AG20443 (cell line): ENCODE measurements around the gene ASB18.
A peak's percentile ranks its signal among the peaks of the same experiment; 100 is the strongest.
"Not testable (repeated sequence)": the region's sequence is repeated elsewhere in the genome, so short reads cannot be mapped to it uniquely, and the experiment has no call there.

Source experiments
- DNase-seq: peaks from one replicate; pipeline ENCODE4 v3.0.0; 2012; ENCODE audit warnings: low spot score, mixed read lengths

ASB18 gene

DNA sequence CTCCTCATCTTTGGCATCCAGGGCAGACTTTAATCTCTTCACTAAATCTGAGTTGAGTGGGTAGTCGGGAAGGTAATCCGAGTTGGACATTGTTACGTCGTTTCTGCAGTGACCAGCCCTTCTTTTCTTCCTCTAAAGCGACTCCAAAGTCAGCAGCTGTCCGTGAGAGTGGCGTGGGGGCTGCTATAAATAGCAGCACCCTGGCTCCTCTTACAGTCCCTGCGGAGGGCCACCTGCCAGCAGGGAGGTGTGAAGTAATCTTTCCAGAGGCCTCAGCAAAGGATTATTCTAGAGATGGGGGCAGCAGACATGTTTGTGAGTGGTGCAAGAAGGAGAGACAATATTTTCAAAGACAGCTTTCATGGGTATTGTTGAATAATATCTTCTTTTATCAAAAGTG is at the start of gene ASB18:
TSS of gene ASB18 (minus strand) at position 151 of the 400 bp plus-strand sequence. CDS start at position 90, 61 bp downstream.
- no peak for DNase-seq

DNA sequence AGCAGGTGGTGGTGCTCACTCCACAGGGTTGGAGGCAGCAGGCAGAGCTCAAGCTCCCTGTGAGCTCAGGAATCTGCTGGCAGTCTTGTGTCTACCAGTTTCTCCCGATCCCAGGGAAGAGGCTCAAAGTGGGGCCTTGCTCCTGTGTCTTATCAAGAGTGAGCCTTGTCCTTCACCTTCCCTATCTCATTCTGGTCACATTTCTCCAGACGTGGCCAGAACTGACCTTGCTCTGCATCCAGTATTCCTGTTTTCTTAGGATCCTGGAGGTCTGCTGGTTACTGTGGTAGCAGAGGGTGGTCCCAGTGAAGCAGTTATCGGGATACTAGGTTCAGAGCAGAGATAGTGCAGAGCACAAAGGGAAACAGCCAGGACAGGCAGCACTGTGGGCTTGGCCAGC is 47.1 kb upstream of the ASB18 start:
- no peak for DNase-seq

GRCh38 chr2:236309669-236310029 is 45.4 kb upstream of the ASB18 start:
- DNase-seq, result peak; percentile 53

GRCh38 chr2:236308855-236309668 is 44.9 kb upstream of the ASB18 start:
- no peak for DNase-seq

- DNase-seq, result no peak
Observed at GRCh38 chr2:236307641-236308040, 43.4 kb upstream of the ASB18 start.

GRCh38 chr2:236306825-236307540 is 42.8 kb upstream of the ASB18 start:
- DNase-seq, result no peak

DNA sequence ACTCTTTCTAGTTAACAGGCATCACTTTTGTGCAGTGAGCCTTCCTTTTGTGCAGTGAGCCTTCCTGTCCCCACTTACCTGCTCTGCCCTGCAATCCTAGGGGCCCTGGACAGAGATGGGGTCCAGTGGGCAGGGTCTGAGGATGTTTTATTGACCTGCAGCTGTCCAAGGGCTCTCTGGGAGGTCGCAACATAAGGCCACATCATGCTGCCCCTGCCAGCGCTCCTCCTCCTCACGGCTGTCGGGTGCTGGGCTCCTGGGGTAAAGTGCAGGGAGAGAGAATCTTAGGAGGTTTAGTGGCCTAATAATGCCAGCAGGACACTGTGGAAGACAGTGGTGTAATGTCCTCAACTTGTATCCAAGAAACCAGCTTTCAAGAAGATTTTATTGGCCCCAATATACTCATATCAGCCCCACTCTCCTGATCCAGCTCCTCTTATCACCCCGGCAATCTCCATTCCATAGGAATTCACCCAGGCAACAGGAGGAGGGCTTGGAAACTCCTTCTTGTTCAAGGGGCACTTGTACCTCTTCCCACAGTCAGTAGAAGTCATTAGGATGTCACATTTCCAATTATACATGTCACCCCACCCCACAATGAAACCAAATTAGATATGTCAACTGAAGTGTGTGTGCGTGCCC is 41.9 kb upstream of the ASB18 start:
- no peak for DNase-seq

DNA sequence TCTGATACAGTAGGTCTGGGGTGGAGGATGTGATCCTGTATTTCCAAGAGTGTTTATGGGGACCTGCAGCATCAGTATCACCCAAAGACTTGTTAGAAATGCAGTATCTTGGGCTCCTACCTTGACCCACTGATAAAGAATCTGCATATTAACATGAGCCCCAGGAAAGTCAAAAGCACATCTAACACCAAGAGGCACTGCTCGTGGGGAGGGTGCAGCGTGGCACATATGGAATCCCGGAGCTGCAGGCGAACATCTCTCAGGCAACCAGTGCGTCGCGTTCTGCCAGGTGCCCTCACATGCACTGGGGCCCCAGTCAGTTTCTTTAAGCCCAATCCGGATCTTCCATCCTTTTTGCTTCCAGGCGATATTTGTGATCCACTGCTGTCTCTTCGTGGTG is 41.3 kb upstream of the ASB18 start:
- DNase-seq, result no peak

DNA sequence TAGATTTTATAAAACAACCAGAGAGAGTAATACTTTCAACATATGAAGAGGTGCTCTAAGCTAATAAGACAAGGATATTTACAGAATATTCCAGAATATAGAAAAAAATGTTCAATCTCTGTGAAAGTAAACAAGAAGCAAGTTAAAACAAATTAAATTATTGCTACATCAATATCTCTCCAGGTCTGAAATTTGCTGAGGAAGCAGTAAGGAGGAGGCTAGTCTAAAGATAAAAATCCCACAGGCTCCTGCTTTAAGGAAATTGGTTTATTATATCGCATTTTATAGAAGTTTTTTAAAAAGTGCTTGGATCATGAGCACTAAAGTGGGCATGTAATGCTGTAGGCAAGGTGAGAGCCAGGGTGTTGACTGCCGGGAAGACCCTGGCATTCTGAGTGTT is 39.7 kb upstream of the ASB18 start:
- no peak for DNase-seq

DNA sequence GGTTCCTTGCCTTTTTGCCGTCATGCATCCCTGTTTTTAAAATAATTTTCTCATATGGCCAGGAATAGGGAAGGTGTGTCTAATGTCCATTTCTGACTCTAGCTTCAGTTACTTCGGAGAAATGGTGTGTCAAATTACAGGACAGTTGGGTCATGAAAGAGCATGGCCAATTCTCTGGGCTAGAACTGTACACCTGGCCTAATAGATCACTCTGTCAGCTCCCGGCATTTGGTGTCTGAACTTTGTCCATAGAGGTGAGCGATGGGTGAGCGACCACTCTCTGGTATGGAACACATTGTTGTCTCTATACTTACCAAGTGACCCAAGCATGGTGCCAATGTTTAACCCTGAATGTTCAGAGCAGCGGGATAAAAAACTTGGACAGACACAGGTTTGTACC is 38.3 kb upstream of the ASB18 start:
- no peak for DNase-seq

GRCh38 chr2:236298924-236299475 is 34.8 kb upstream of the ASB18 start:
- no peak for DNase-seq

DNA sequence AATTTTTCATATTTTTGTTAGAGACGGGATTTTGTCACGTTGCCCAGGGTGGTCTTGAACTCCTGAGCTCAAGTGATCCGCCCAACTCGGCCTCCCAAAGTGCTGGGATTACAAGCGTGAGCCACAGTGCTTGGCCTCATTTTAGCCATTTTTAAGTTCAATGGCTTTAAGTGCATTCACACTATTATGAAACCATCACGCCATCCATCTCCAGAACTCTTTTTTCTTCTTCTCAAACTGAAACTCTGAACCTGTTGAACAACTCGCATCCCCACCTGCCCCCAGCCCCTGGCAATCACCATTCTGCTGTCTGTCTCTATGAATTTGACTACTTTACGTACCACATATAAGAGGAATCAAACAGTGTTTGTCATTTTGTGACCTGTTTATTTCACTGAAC is 31.3 kb upstream of the ASB18 start:
- no peak for DNase-seq

DNA sequence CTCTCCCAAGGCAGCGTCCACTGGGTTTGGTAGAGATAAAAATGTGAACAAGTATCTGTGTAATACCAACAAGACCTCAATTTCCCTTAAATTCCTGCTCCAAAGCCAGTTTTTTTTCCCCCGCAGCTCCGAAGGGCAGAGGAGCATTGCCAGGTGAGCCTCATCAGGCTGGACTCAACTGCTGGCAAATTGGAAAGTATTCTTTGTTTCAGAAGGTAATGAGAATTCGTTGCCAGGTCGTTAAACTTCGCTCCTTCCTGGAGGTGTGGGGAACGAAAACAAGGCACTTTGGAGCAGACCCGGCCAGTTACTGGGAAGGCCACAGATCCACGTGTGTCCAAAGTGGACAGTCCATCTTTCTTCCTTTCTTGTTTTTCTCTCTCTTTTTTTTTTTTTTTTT is 30.4 kb upstream of the ASB18 start:
- DNase-seq, result no peak

GRCh38 chr2:236293241-236293810 is 29.1 kb upstream of the ASB18 start:
- no peak for DNase-seq

DNA sequence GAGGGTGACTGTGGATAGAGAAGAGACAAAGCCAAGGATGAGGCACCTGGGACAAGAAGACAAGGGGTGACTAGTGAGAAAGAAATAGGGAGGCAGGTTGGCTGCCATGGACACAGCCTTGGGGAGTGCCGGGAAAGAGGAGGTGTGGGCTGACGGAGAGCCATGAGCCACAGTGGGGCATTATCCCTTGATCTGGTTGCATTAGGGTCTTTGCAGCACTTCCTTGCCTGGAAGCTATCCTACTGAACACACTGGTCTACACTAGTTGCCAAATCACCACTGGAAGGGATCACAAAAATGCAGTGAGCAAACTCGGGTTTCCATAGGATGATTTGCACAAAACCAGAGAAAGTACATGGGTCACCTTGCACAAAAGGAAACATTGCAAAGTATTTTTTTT is 27.7 kb upstream of the ASB18 start:
- no peak for DNase-seq

DNA sequence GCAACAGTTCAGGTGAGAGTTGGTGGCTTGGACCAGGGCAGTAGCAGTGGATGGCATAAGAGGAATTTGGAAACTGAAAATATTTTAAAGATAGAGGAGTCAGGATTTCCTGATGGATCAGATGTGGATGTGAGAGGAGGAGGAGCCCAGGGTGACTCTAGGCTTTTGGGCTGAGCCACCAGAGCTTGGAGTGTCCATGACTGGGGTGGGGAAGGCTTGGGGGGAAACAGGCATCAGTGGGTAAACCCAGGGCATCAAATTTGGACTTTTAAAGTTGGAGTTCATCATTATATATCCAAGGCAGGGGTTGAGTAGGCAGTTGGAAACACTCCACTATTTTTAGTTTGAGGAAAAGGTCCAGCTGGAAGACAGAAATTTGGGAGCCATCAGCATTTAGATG is 27.3 kb upstream of the ASB18 start:
- DNase-seq, result no peak

DNA sequence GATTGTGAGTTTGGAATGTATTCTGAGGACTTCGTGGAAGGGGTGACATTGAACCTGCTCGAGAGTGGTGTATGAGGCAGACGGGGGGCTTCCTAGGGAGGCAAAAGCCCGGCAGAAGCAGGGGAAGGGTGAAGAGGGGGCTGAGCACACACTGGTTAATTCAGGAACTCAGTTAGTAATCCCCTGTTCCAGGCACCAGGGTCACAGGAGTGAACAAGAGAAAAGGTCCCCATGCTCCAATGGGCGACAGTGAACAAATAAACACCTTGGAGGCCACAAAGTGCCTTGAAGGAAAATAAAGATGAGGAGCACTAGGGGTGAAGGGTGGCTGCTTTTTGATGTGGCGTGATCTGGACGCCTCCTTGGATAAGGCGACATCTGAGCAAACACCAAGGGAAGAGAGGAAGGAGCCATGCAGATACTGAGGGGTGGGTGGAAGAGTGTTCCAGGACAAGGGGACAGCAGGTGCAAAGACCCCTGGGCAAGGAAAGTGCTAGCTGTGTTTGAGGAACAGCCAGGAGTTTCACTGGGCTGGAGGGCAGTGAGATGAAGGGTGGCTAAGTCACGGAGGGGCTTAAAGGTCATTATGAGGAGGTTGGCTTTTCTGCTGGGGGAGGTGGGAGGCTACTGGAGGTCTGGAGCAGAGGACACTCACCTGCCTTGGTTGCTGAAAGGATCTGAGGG is 26.7 kb upstream of the ASB18 start:
- DNase-seq, result no peak

DNA sequence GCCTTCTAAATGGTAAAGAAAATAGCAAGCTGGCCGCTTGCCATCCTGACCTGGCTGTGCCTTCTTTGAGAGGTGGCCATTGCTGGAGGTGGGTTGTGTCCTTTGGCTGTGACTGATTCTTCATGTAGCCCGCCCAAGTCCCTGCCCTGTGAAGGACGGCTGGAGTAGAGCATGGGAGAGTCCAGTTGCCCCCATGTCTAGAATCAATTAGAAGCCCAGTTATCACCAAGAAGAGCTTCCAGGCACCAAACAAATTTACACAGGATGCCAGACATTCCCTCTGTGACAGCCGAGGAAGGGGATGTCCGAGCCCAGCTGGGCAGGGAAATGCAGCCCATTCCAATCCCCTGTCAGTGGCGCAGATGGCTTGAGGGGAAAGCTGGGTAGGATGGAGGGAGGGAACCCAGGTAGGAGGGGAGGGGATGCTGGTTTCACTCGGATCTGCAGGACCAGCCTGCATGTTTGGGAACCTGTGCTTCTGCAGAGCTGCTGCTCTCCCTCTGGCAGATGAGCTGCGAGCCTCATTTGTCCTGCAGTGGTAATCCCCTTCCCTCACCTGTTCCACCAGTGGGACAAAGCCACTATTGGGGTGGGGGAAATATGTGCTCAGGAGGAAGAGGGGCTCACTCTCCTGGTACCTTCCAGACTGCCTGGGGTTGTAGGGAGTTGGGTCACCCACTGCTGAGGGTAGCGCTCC is 25.7 kb upstream of the ASB18 start:
- no peak for DNase-seq

- not testable (repeated sequence) for DNase-seq
Observed at GRCh38 chr2:236288373-236288772, 24.2 kb upstream of the ASB18 start.

- no peak for DNase-seq
Observed at GRCh38 chr2:236287656-236288055, 23.4 kb upstream of the ASB18 start.

DNA sequence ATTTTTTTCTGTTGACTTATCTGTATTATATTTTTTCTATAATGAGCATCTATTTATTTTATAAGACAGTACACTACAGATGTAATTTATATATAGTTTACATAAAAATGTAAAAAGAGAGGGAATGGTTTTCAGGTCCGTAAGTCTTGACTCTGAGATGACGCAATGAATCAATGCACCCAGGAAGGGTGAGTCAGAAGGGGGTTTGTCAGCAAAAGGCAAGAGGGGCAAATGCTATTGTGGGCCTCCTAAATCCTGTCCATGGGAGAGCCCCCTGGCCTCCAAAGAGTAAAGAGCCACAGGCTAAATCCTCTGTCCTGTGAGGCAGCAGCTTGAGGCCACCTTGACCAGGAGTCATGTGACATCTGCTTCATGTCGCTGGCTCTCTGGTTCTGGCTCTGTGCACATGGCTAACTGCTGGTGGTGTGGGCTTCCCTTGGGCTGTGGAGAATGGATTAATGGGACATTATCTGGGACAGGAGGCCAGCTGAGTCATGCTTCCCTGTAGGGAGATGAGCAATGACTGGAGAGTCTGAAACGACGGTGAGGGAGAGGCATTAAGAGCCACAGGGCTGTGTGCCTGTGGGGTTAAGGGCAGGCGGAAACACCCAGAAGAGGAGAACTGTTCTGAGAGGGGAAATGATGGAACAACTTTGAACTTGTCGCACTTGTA is 22.8 kb upstream of the ASB18 start:
- DNase-seq, result peak; percentile 60
